Ascending aorta (tissue), 2 donors: ENCODE data around the gene PERCC1. TPM values are rescaled to one million over a fixed set of nuclear protein-coding genes. Genes with fewer than 3 reads are reported as not detected.

Experiments
- DNase-seq, 2 donors: peaks; one replicate each; pipeline ENCODE4 v3.0.0-alpha.2; 2019; ENCODE audit warnings: low spot score in 2 of 2
- H3K27ac ChIP-seq, 2 donors: fragments of 200-600 bp; sonication (generic); one replicate each; pipeline ENCODE4 v1.5.1; 2016 to 2017; ENCODE audit warnings: mild to moderate bottlenecking in 1 of 2
- H3K27me3 ChIP-seq: fragments of 200-600 bp; sonication (generic); one replicate; pipeline ENCODE4 v1.5.1; 2017
- H3K36me3 ChIP-seq, 2 donors: fragments of 200-600 bp; sonication (generic); one replicate each; pipeline ENCODE4 v1.5.1; 2016
- H3K4me1 ChIP-seq, 2 donors: fragments of 200-600 bp; sonication (generic); one replicate each; pipeline ENCODE4 v1.5.1; 2016 to 2017; ENCODE audit warnings: mild to moderate bottlenecking in 1 of 2
- H3K4me3 ChIP-seq, 2 donors: fragments of 200-600 bp; sonication (generic); one replicate each; pipeline ENCODE4 v1.5.1; 2016 to 2017; ENCODE audit warnings: mild to moderate bottlenecking in 1 of 2
- H3K9me3 ChIP-seq, 2 donors: fragments of 200-600 bp; sonication (generic); one replicate each; pipeline ENCODE4 v1.5.1; 2016
- CTCF ChIP-seq, 3 experiments: fragments of 200-600 bp in 2 of 3; fragments of 450-650 bp in 1 of 3; sonication (generic) in 2 of 3; IDR thresholded peaks; one replicate each; pipeline ENCODE4 v1.5.1; 2016 to 2019; ENCODE audit warnings: antibody characterized with exemption in 3 of 3, mild to moderate bottlenecking in 1 of 3, moderate library complexity in 1 of 3
- intact Hi-C: fragments of 100-400 bp; cut with DNase I; formaldehyde crosslinking; loops from one replicate; pipeline ENCODE4 v1.15.1; 2023
- total RNA-seq: library from RNA; depleted of rRNA; stranded (reverse); fragments of >200 nt; gene quantifications from one replicate; pipeline ENCODE4 v1.1.0, GENCODE V29; 2016

PERCC1 gene
- total RNA-seq, 1 donor from 2014 or later: not detected

- Histone ChIP-seq H3K4me3 (no peak overlapping the region), H3K36me3 (peaks cover 16 to 30% of the 10 kb centered on the region in 2 donors), H3K4me1 (no peaks in the 10 kb centered on the region), H3K27me3 (no peaks in the 10 kb centered on the region), H3K9me3 (no peaks in the 10 kb centered on the region), H3K27ac (no peak overlapping the region)
- TF ChIP-seq CTCF (IDR thresholded peaks at IDR 0.05): no peak
- intact Hi-C loops: no loop called here
- DNase-seq: no peak
Observed at GRCh38 chr16:1464196-1464893, 33.5 kb downstream of the PERCC1 start.

GRCh38 chr16:1464894-1465566 lies 34.2 kb downstream of the PERCC1 start:
- no peak for TF ChIP-seq CTCF (IDR thresholded peaks at IDR 0.05)
- H3K36me3 ChIP-seq: peaks cover 14 to 28% of the 10 kb centered on the region in 2 donors

GRCh38 chr16:1465567-1465915 lies 34.7 kb downstream of the PERCC1 start:
- Histone ChIP-seq H3K36me3 (peaks cover 9 to 23% of the 10 kb centered on the region in 2 donors), H3K9me3 (no peaks in the 10 kb centered on the region), H3K27ac (no peak overlapping the region), H3K27me3 (no peaks in the 10 kb centered on the region), H3K4me3 (no peak overlapping the region), H3K4me1 (no peaks in the 10 kb centered on the region)
- intact Hi-C loops: no loop called here
- TF ChIP-seq CTCF (IDR thresholded peaks at IDR 0.05): no peak
- no peak for DNase-seq

More at GRCh38 chr16:1464894-1465566, 34.2 kb downstream of the PERCC1 start:
- no peak overlapping the region for H3K4me3 ChIP-seq
- H3K27me3 ChIP-seq: no peaks in the 10 kb centered on the region
- no peak overlapping the region for H3K27ac ChIP-seq
- DNase-seq: no peak
- no peaks in the 10 kb centered on the region for H3K4me1 ChIP-seq
- no peaks in the 10 kb centered on the region for H3K9me3 ChIP-seq
- intact Hi-C loops: no loop called here

GRCh38 chr16:1466054-1466453 lies 35.2 kb downstream of the PERCC1 start:
- Histone ChIP-seq H3K27me3 (no peaks in the 10 kb centered on the region), H3K4me1 (no peaks in the 10 kb centered on the region), H3K9me3 (no peaks in the 10 kb centered on the region), H3K36me3 (peaks cover 4 to 18% of the 10 kb centered on the region in 2 donors), H3K27ac (no peak overlapping the region), H3K4me3 (no peak overlapping the region)
- TF ChIP-seq CTCF (IDR thresholded peaks at IDR 0.05): no peak
- DNase-seq: no peak
- intact Hi-C loops: no loop called here

GRCh38 chr16:1466968-1467521 lies 36.2 kb downstream of the PERCC1 start:
- Histone ChIP-seq H3K36me3 (peaks cover 0 to 8% of the 10 kb centered on the region in 2 donors), H3K4me1 (no peaks in the 10 kb centered on the region), H3K27ac (no peak overlapping the region), H3K4me3 (no peak overlapping the region), H3K9me3 (no peaks in the 10 kb centered on the region), H3K27me3 (no peaks in the 10 kb centered on the region)
- no peak for TF ChIP-seq CTCF (IDR thresholded peaks at IDR 0.05)
- no peak for DNase-seq
- intact Hi-C loops: no loop called here
